ENCODE data around the gene ZCCHC7.

ZCCHC7 gene

GRCh38 chr9:37253377-37253937 is 133.1 kb downstream of the ZCCHC7 start:
- H3K9me3 ChIP-seq (ENCODE audit: insufficient read depth, low read depth, low read length), result no peaks in the 10 kb centered on the region
- no peaks in the 10 kb centered on the region for H3K27me3 ChIP-seq (ENCODE audit: insufficient read depth, low read length, poor library complexity, severe bottlenecking)
- H4K20me1 ChIP-seq (ENCODE audit: insufficient read depth, low read length, poor library complexity, severe bottlenecking), result no peaks in the 10 kb centered on the region
- H3K79me2 ChIP-seq (ENCODE audit: insufficient read depth, low read length), result 0 out of 2 replicates have a peak, but pooled peaks cover 4% of the 10 kb centered on the region
- H3K4me1 ChIP-seq (ENCODE audit: insufficient read depth, low read length, poor library complexity, severe bottlenecking), result peaks cover 3% of the 10 kb centered on the region
- no peak overlapping the region for H3K9ac ChIP-seq (ENCODE audit: low read depth, low read length, poor library complexity, severe bottlenecking)
- H3K9me2 ChIP-seq (replicated peaks; ENCODE audit: low read depth, low read length), result no peaks in the 10 kb centered on the region
- no peak overlapping the region for H3K4me2 ChIP-seq (ENCODE audit: low read depth, low read length, poor library complexity, severe bottlenecking)
- H2AFZ ChIP-seq (ENCODE audit: low read length), result no peak overlapping the region
- peaks cover 12% of the 10 kb centered on the region for H3K36me3 ChIP-seq (ENCODE audit: insufficient read depth, low read length)
- no peak for TF ChIP-seq EZH2phosphoT487 (IDR thresholded peaks at IDR 0.05; ENCODE audit: borderline replicate concordance)
- no peak for TF ChIP-seq CTCF (conservative IDR thresholded peaks at IDR 0.05; ENCODE audit: low read length)
- no peaks in the 10 kb centered on the region for H3F3A ChIP-seq (ENCODE audit: low read depth)
- H3K4me3 ChIP-seq (ENCODE audit: low read length, poor library complexity, severe bottlenecking), result no peak overlapping the region

GRCh38 chr9:37255187-37255586 is 134.8 kb downstream of the ZCCHC7 start:
- Histone ChIP-seq H3K4me2 (ENCODE audit: low read depth, low read length, poor library complexity, severe bottlenecking) (no peak overlapping the region), H2AFZ (ENCODE audit: low read length) (no peak overlapping the region), H4K20me1 (ENCODE audit: insufficient read depth, low read length, poor library complexity, severe bottlenecking) (no peaks in the 10 kb centered on the region), H3K4me3 (ENCODE audit: low read length, poor library complexity, severe bottlenecking) (no peak overlapping the region), H3K4me1 (ENCODE audit: insufficient read depth, low read length, poor library complexity, severe bottlenecking) (peaks cover 9% of the 10 kb centered on the region), H3K9me3 (ENCODE audit: insufficient read depth, low read depth, low read length) (no peaks in the 10 kb centered on the region), H3K36me3 (ENCODE audit: insufficient read depth, low read length) (peaks cover 6% of the 10 kb centered on the region), H3K9ac (ENCODE audit: low read depth, low read length, poor library complexity, severe bottlenecking) (no peak overlapping the region), H3K9me2 (replicated peaks; ENCODE audit: low read depth, low read length) (no peaks in the 10 kb centered on the region), H3K27me3 (ENCODE audit: insufficient read depth, low read length, poor library complexity, severe bottlenecking) (no peaks in the 10 kb centered on the region), H3F3A (ENCODE audit: low read depth) (no peaks in the 10 kb centered on the region), H3K79me2 (ENCODE audit: insufficient read depth, low read length) (0 out of 2 replicates have a peak, but pooled peaks cover 4% of the 10 kb centered on the region)
- no peak for TF ChIP-seq CTCF (conservative IDR thresholded peaks at IDR 0.05; ENCODE audit: low read length)
- no peak for TF ChIP-seq EZH2phosphoT487 (IDR thresholded peaks at IDR 0.05; ENCODE audit: borderline replicate concordance)

GRCh38 chr9:37255944-37256862 is 135.8 kb downstream of the ZCCHC7 start:
- Histone ChIP-seq H3K4me2 (ENCODE audit: low read depth, low read length, poor library complexity, severe bottlenecking) (no peak overlapping the region), H3K9me2 (replicated peaks; ENCODE audit: low read depth, low read length) (no peaks in the 10 kb centered on the region), H4K20me1 (ENCODE audit: insufficient read depth, low read length, poor library complexity, severe bottlenecking) (no peaks in the 10 kb centered on the region), H3K27me3 (ENCODE audit: insufficient read depth, low read length, poor library complexity, severe bottlenecking) (no peaks in the 10 kb centered on the region), H3K36me3 (ENCODE audit: insufficient read depth, low read length) (peaks cover 6% of the 10 kb centered on the region), H3K4me1 (ENCODE audit: insufficient read depth, low read length, poor library complexity, severe bottlenecking) (peaks cover 10% of the 10 kb centered on the region), H2AFZ (ENCODE audit: low read length) (no peak overlapping the region), H3K4me3 (ENCODE audit: low read length, poor library complexity, severe bottlenecking) (no peak overlapping the region), H3K9ac (ENCODE audit: low read depth, low read length, poor library complexity, severe bottlenecking) (no peak overlapping the region), H3F3A (ENCODE audit: low read depth) (no peaks in the 10 kb centered on the region), H3K79me2 (ENCODE audit: insufficient read depth, low read length) (0 out of 2 replicates have a peak, but pooled peaks cover 4% of the 10 kb centered on the region), H3K9me3 (ENCODE audit: insufficient read depth, low read depth, low read length) (no peaks in the 10 kb centered on the region)
- TF ChIP-seq EZH2phosphoT487 (IDR thresholded peaks at IDR 0.05; ENCODE audit: borderline replicate concordance) (no peak), CTCF (conservative IDR thresholded peaks at IDR 0.05; ENCODE audit: low read length) (no peak)

All from Loucy (cell line).